A549 (cell line): ENCODE results near the gene PIK3R2. TPM values are rescaled to one million over a fixed set of nuclear protein-coding genes. Genes with fewer than 3 reads are reported as not detected.

ENCODE experiments used
- ATAC-seq, 2 experiments: fragments of 200-7000 bp in 1 of 2; fragments of >200 bp in 1 of 2; cut with Nextera tagmentation in 1 of 2; cut with Tn5 transposase in 1 of 2; 3 replicates each; pipeline versions ENCODE4 v1.8.0 to v1.9.1; 2018 to 2020; ENCODE audit warnings: mild to moderate bottlenecking in 1 of 2, moderate library complexity in 1 of 2
- CTCF ChIA-PET: fragments of 300-600 bp; sonication (Branson Sonifier 250); formaldehyde crosslinking; extraction: SDS; loops from one replicate; lab custom pipeline; 2021; ENCODE audit warnings: antibody characterized with exemption, inconsistent platforms; lab: Yijun Ruan, JAX
- POLR2A ChIA-PET: fragments of 350-600 bp; formaldehyde crosslinking; extraction: SDS; loops from one replicate; lab custom pipeline; 2021; ENCODE audit warnings: antibody characterized with exemption, inconsistent platforms; lab: Yijun Ruan, JAX
- DNase-seq, 2 experiments: peaks; one replicate each; pipeline versions ENCODE4 v3.0.0 to v3.0.0-alpha.2; 2011 to 2016; ENCODE audit warnings: low read depth in 1 of 2, low spot score in 1 of 2
- FAIRE-seq: peaks from 2 replicates; lab custom pipeline; 2011; peaks lifted over from hg19 to GRCh38; lab: Jason Lieb, UNC
- H3K27ac ChIP-seq, 2 experiments: fragments of >200 bp; sonication (Bioruptor Twin); formaldehyde crosslinking; 3 replicates each; pipeline ENCODE4 v1.5.1; 2016 to 2017
- H3K4me1 ChIP-seq: fragments of >200 bp; sonication (Bioruptor Twin); formaldehyde crosslinking; 3 replicates; pipeline ENCODE4 v1.6.1; 2016
- H3K4me2 ChIP-seq: fragments of >200 bp; sonication (Bioruptor Twin); formaldehyde crosslinking; 3 replicates; pipeline ENCODE4 v1.6.1; 2016
- H3K4me3 ChIP-seq: fragments of >200 bp; sonication (Bioruptor Twin); formaldehyde crosslinking; 3 replicates; pipeline ENCODE4 v1.5.1; 2016
- H3K9me3 ChIP-seq: fragments of >200 bp; sonication (Bioruptor Twin); formaldehyde crosslinking; 3 replicates; pipeline ENCODE4 v1.6.1; 2016
- CEBPB ChIP-seq, 2 experiments: fragments of >200 bp in 1 of 2; sonication (Bioruptor Twin) in 1 of 2; formaldehyde crosslinking in 1 of 2; IDR thresholded peaks; 2 replicates each; pipeline ENCODE4 v1.6.1; 2012 to 2016
- ESRRA ChIP-seq: fragments of 150-350 bp; IDR thresholded peaks from 2 replicates; pipeline ENCODE4 v1.6.1; 2014; ENCODE audit warnings: mild to moderate bottlenecking, low read length, borderline replicate concordance
- FOSB ChIP-seq: fragments of 250-450 bp; sonication (Bioruptor Pico); IDR thresholded peaks from 2 replicates; pipeline ENCODE4 v1.5.0; 2020; ENCODE audit warnings: mild to moderate bottlenecking, moderate library complexity
- FOXS1 ChIP-seq: fragments of 250-450 bp; sonication (Bioruptor Pico); IDR thresholded peaks from 2 replicates; pipeline ENCODE4 v1.5.0; 2020; ENCODE audit warnings: mild to moderate bottlenecking, moderate library complexity
- GATA3 ChIP-seq: IDR thresholded peaks from 2 replicates; pipeline ENCODE4 v1.6.1; 2012; ENCODE audit warnings: borderline replicate concordance
- HEYL ChIP-seq: fragments of 250-450 bp; sonication (Bioruptor Pico); IDR thresholded peaks from 2 replicates; pipeline ENCODE4 v1.8.0; 2021; ENCODE audit warnings: mild to moderate bottlenecking, moderate library complexity
- HMGXB4 ChIP-seq: fragments of 250-450 bp; sonication (Bioruptor Pico); IDR thresholded peaks from 2 replicates; pipeline ENCODE4 v1.5.0; 2021; ENCODE audit warnings: mild to moderate bottlenecking, moderate library complexity, borderline replicate concordance
- HOXA7 ChIP-seq: fragments of 250-450 bp; sonication (Bioruptor Pico); IDR thresholded peaks from 2 replicates; pipeline ENCODE4 v1.5.0; 2020; ENCODE audit warnings: mild to moderate bottlenecking, moderate library complexity
- HOXB5 ChIP-seq: fragments of 250-450 bp; sonication (Bioruptor Pico); IDR thresholded peaks from 2 replicates; pipeline ENCODE4 v1.5.0; 2020; ENCODE audit warnings: mild to moderate bottlenecking, moderate library complexity
- JUNB ChIP-seq: fragments of >200 bp; sonication (Bioruptor Twin); formaldehyde crosslinking; IDR thresholded peaks from 2 replicates; pipeline ENCODE4 v1.6.1; 2016
- KDM1A ChIP-seq: fragments of 200-600 bp; sonication (generic); IDR thresholded peaks from 2 replicates; pipeline ENCODE4 v1.6.1; 2016; ENCODE audit warnings: low read depth, mild to moderate bottlenecking
- KDM5A ChIP-seq: fragments of 200-600 bp; sonication (generic); IDR thresholded peaks from 2 replicates; pipeline ENCODE4 v1.6.1; 2016; ENCODE audit warnings: antibody characterized with exemption, mild to moderate bottlenecking
- MAZ ChIP-seq: fragments of 150-350 bp; IDR thresholded peaks from 2 replicates; pipeline ENCODE4 v1.6.1; 2014; ENCODE audit warnings: antibody characterized with exemption, low read depth, low read length, borderline replicate concordance
- MYC ChIP-seq: IDR thresholded peaks from 2 replicates; pipeline ENCODE4 v1.6.1; 2012; ENCODE audit warnings: mild to moderate bottlenecking, inconsistent platforms, low read length, improper control_type of control experiment, borderline replicate concordance
- NFE2L2 ChIP-seq: fragments of 150-350 bp; conservative IDR thresholded peaks from 2 replicates; pipeline ENCODE4 v1.6.1; 2014; ENCODE audit warnings: low read length
- PHF8 ChIP-seq: fragments of 200-600 bp; sonication (generic); IDR thresholded peaks from 2 replicates; pipeline ENCODE4 v1.6.1; 2016; ENCODE audit warnings: low read depth, mild to moderate bottlenecking, antibody characterized with exemption, moderate library complexity, borderline replicate concordance
- POLR2AphosphoS2 ChIP-seq: conservative IDR thresholded peaks from 2 replicates; pipeline ENCODE4 v1.6.1; 2012; ENCODE audit warnings: low read length, improper control_type of control experiment, inconsistent platforms
- RAD21 ChIP-seq, 2 experiments: fragments of >200 bp in 1 of 2; sonication (Bioruptor Twin) in 1 of 2; formaldehyde crosslinking in 1 of 2; IDR thresholded peaks in 1 of 2; conservative IDR thresholded peaks in 1 of 2; 2 replicates in 1 of 2; 3 replicates in 1 of 2; pipeline ENCODE4 v1.6.1; 2012 to 2018; ENCODE audit warnings: inconsistent platforms in 1 of 2
- RARB ChIP-seq: fragments of 250-450 bp; sonication (Bioruptor Pico); IDR thresholded peaks from 2 replicates; pipeline ENCODE4 v1.8.0; 2021; ENCODE audit warnings: mild to moderate bottlenecking, moderate library complexity
- TP53 ChIP-seq: fragments of 250-450 bp; sonication (Bioruptor Pico); IDR thresholded peaks from 2 replicates; pipeline ENCODE4 v1.5.0; 2021; ENCODE audit warnings: mild to moderate bottlenecking, moderate library complexity
- USF2 ChIP-seq: fragments of 450-650 bp; IDR thresholded peaks from 2 replicates; pipeline ENCODE4 v1.6.1; 2014; ENCODE audit warnings: antibody characterized with exemption
- ZFP36 ChIP-seq: fragments of 450-650 bp; IDR thresholded peaks from 2 replicates; pipeline ENCODE4 v1.6.1; 2014; ENCODE audit warnings: borderline replicate concordance; ENCODE audit not compliant: partially characterized antibody
- ZNF302 ChIP-seq: fragments of 250-450 bp; sonication (Bioruptor Pico); IDR thresholded peaks from 2 replicates; pipeline ENCODE4 v1.9.0; 2021; ENCODE audit warnings: inconsistent platforms, mild to moderate bottlenecking, moderate library complexity
- WGBS: methylation state at CpG from one replicate; pipeline ENCODE4 v1.1.6; 2017; ENCODE audit errors: missing lambda C conversion rate; 5-methylcytosine and 5-hydroxymethylcytosine counted together
- polyA plus RNA-seq, 4 experiments: library from polyadenylated mRNA; depleted of rRNA in 3 of 4; stranded (reverse); fragments of >200 nt; fragmentation: RNase III in 1 of 4; extraction: RNeasy Plus Mini Kit Qiagen cat#74134 plus additional on column Dnase treatment in 1 of 4; gene quantifications; 2 replicates in 3 of 4; 3 replicates in 1 of 4; pipeline ENCODE4 v1.2.3, GENCODE V29; 2011 to 2017
- TF ChIP-seq, protein P1 (sequence below): fragments of 150-350 bp; IDR thresholded peaks from 2 replicates; pipeline ENCODE4 v1.6.1; 2014; ENCODE audit warnings: low read depth, mild to moderate bottlenecking, low read length

The PIK3R2 gene
- polyA plus RNA-seq, 2 of the 4 experiments (the other 2 are of a cell fraction): 6.7 to 8.3 TPM

- no peak for TF ChIP-seq KDM5A
- TF ChIP-seq RAD21 (conservative IDR thresholded peaks at IDR 0.05 in 1 of 2, IDR thresholded peaks at IDR 0.05 in 1 of 2): no peak
- no peak for TF ChIP-seq FOXS1 (CRISPR knock-in tag)
- no peak for TF ChIP-seq FOSB (CRISPR knock-in tag)
- no peak for TF ChIP-seq GATA3
- TF ChIP-seq ZFP36: peak; percentile 27
- TF ChIP-seq POLR2AphosphoS2: no peak
- no peak for TF ChIP-seq HOXA7 (CRISPR knock-in tag)
- TF ChIP-seq TP53 (CRISPR knock-in tag): no peak
- no peak for TF ChIP-seq MAZ
- TF ChIP-seq MYC: no peak
- TF ChIP-seq KDM1A: 0 out of 2 replicates have a peak, but pooled peaks have one; percentile 43
- TF ChIP-seq USF2: no peak
- TF ChIP-seq NFE2L2: no peak
- ChIA-PET CTCF (interaction anchor here (1.3 to 1.8 kb wide), 2 partner anchors 8 to 21 kb away, joined by 3 to 6 read pairs; partner anchors contain the start of gene PIK3R2), POLR2A (no interaction called here)
- Histone ChIP-seq H3K9me3 (no peaks in the 10 kb centered on the region), H3K4me2 (no peak overlapping the region), H3K4me1 (0 out of 3 replicates have a peak, but pooled peaks cover 1% of the 10 kb centered on the region), H3K27ac (no peak overlapping the region), H3K4me3 (no peak overlapping the region)
- ATAC-seq (no peak), DNase-seq (no peak), FAIRE-seq (no peak)
- WGBS: 90% methylated on average over 20 of the region's 21 CpGs
Observed at GRCh38 chr19:18130523-18131242, 22.3 kb upstream of the PIK3R2 start.

DNA sequence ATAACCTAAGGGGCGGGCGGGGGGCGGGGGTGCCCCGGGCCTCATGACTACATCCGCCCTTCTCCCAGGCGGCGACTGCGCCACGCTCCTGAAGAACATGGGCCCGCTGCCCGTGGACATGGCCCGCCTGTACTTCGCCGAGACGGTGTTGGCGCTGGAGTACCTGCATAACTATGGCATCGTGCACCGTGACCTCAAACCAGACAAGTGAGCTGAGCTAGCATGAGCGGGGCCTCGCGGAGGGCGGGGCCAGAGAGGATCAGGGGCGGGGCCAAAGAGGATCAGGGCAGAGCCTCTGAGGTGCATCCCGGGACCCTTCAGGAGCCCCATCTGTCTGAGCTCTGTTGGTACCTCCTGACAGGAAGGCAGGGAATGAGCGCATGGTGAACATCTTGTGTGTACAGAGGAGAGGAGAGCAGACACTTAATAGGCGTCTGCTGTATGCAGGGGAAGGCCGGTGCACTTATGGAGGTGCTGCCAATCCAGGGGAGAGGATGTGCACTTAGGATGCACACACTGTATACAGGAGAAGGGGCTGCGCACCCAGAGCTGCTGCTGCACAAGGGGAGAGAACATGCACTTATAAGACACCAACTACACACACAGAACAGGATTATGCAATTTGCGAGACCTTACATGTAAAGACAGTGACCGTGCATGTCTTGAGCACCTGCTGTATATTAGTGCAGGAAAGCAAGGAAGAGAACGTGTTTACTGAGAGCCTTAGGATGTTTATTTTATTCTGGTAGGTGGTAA lies 20.9 kb upstream of the PIK3R2 start:
- POLR2A ChIA-PET: no interaction called here
- CTCF ChIA-PET: interaction anchor here (1.3 to 1.8 kb wide), 2 partner anchors 9 to 20 kb away, joined by 3 to 6 read pairs; partner anchors contain the start of gene PIK3R2
- H3K4me1 ChIP-seq: 0 out of 3 replicates have a peak, but pooled peaks cover 9% of the 10 kb centered on the region
- no peak overlapping the region for H3K4me2 ChIP-seq
- FAIRE-seq: no peak
- H3K4me3 ChIP-seq: no peak overlapping the region
- WGBS: 75% methylated on average over 16 of the region's 31 CpGs
- no peaks in the 10 kb centered on the region for H3K9me3 ChIP-seq
- no peak overlapping the region for H3K27ac ChIP-seq
- no peak for TF ChIP-seq ZNF302 (CRISPR knock-in tag)
- peak; percentile 71 to 80; a peak in 5 of 6 replicates for ATAC-seq
- no peak for DNase-seq

GRCh38 chr19:18135712-18136584 lies 17.0 kb upstream of the PIK3R2 start:
- WGBS: 78% methylated on average over 18 of the region's 18 CpGs
- ATAC-seq: peak in 1 of 2 experiments; percentile 27; a peak in 1 of 6 replicates
- DNase-seq: peak in 1 of 2 experiments; percentile 41
- no peak for FAIRE-seq
- Histone ChIP-seq H3K27ac (peak overlapping the region; percentile 27 to 37; a peak in 1 of 6 replicates), H3K4me2 (peak overlapping the region; percentile 21; the same call in 1 of the 3 replicates), H3K4me3 (no peak overlapping the region), H3K4me1 (0 out of 3 replicates have a peak, but pooled peaks cover 9% of the 10 kb centered on the region), H3K9me3 (no peaks in the 10 kb centered on the region)
- ChIA-PET CTCF (no interaction called here), POLR2A (no interaction called here)
- TF ChIP-seq ESRRA (no peak), HOXB5 (no peak), USF2 (peak; percentile 65), CEBPB (IDR thresholded peaks at IDR 0.05) (peak in 1 of 2 experiments; percentile 35; a peak in 1 of 4 replicates), HEYL (CRISPR knock-in tag) (no peak), PHF8 (no peak), MAZ (no peak), HMGXB4 (no peak), JUNB (no peak), RARB (CRISPR knock-in tag) (no peak)
- TF ChIP-seq, protein P1, sequence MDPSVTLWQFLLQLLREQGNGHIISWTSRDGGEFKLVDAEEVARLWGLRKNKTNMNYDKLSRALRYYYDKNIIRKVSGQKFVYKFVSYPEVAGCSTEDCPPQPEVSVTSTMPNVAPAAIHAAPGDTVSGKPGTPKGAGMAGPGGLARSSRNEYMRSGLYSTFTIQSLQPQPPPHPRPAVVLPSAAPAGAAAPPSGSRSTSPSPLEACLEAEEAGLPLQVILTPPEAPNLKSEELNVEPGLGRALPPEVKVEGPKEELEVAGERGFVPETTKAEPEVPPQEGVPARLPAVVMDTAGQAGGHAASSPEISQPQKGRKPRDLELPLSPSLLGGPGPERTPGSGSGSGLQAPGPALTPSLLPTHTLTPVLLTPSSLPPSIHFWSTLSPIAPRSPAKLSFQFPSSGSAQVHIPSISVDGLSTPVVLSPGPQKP: no peak
